Activated naive CD4-positive, alpha-beta T cell treated with anti-CD3 and anti-CD28 coated beads, Interleukin-2, amount 10 ng/mL, durations not matched to agents 7 days and 5 days (primary cell): ENCODE results near the gene PKIB.
"Not testable (repeated sequence)": the region's sequence is repeated elsewhere in the genome, so short reads cannot be mapped to it uniquely, and the experiment has no call there.

Experiments used
- CTCF ChIA-PET: fragments of 350-600 bp; sonication (Branson Sonifier 250); formaldehyde crosslinking; loops from one replicate; lab custom pipeline; 2021; ENCODE audit warnings: antibody characterized with exemption; lab: Charles Lee
- DNase-seq: peaks from one replicate; pipeline ENCODE4 v3.0.0-alpha.2; 2020
- H3K27ac Mint-ChIP-seq: one replicate; pipeline ENCODE4 v1.8.0; 2021; ENCODE audit warnings: mild to moderate bottlenecking, moderate library complexity, mixed read lengths
- H3K27me3 Mint-ChIP-seq: one replicate; pipeline ENCODE4 v1.8.0; 2021; ENCODE audit warnings: mild to moderate bottlenecking, mixed read lengths
- H3K36me3 Mint-ChIP-seq: one replicate; pipeline ENCODE4 v1.8.0; 2021; ENCODE audit warnings: mixed read lengths
- H3K4me1 Mint-ChIP-seq: one replicate; pipeline ENCODE4 v1.8.0; 2021; ENCODE audit warnings: mixed read lengths
- H3K4me3 Mint-ChIP-seq: one replicate; pipeline ENCODE4 v1.8.0; 2021; ENCODE audit warnings: mild to moderate bottlenecking, moderate library complexity, mixed read lengths
- H3K9me3 Mint-ChIP-seq: one replicate; pipeline ENCODE4 v1.8.0; 2021; ENCODE audit warnings: mixed read lengths

The PKIB gene

DNA sequence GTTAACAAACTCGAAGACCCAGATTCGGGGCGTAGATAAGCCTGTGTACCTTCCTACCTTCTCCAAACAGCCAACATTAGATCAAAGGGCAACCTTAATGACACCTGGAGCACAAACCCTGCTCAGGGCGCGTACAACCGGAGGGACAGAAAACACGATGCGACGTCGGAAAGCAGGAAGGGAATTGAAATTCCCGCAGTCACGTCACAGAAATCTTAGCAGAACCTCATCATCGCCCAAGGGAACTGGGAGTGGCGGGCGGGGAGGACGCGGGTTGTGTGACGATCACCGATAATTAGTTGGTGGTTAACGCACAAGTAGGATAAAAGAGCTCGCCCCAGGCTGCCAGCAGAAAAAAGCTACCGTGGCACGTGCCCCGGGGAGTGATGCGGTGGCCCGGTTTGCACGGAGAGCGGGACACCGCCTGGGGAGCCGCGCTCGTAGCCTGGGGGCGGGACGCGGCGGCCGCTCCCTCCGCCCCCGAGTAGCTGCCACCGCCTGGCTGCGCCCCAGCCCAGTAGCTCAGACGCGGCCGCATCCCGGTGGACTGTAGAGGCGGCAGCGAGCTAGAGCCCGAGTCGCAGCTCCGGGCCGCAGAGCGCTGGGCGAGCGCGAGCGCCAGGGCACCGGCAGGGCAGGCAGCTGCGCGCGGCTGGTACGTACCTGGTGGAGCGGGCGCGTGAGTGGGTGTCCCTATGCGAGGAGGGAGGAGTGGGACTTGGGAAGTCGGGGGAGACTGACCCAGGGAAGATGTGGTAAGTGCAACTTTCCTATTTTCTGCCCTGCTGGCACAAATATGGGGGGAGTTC lies at the start of gene PKIB:
Gene PKIB, plus strand, starts transcription at position 525 of the 809 bp plus-strand sequence. CDS start 107,390 bp downstream, outside the sequence.
- H3K9me3 Mint-ChIP-seq: no peaks in the 10 kb centered on the region
- peaks cover 22% of the 10 kb centered on the region for H3K27me3 Mint-ChIP-seq
- no peak within 1 kb of the TSS for H3K27ac Mint-ChIP-seq
- H3K36me3 Mint-ChIP-seq: no peaks in the 10 kb centered on the region
- peak within 1 kb of the TSS; percentile 76 for H3K4me3 Mint-ChIP-seq
- peak; percentile 66 for DNase-seq
- CTCF ChIA-PET: no interaction called here
- peaks cover 17% of the 10 kb centered on the region for H3K4me1 Mint-ChIP-seq

- no peak overlapping the region for H3K27ac Mint-ChIP-seq
- no peak overlapping the region for H3K4me3 Mint-ChIP-seq
- no peaks in the 10 kb centered on the region for H3K36me3 Mint-ChIP-seq
- CTCF ChIA-PET: interaction anchor here (1.3 kb wide), 1 partner anchor 33 kb away, joined by 3 read pairs; no protein-coding TSS in a partner anchor
- DNase-seq: no peak
- H3K9me3 Mint-ChIP-seq: peaks cover 2% of the 10 kb centered on the region
- H3K27me3 Mint-ChIP-seq: peaks cover 3% of the 10 kb centered on the region
- no peaks in the 10 kb centered on the region for H3K4me1 Mint-ChIP-seq
Measured at GRCh38 chr6:122563364-122564052, 46.7 kb upstream of the PKIB start.

GRCh38 chr6:122564230-122564629 lies 46.0 kb upstream of the PKIB start:
- Mint-ChIP-seq H3K27me3 (peaks cover 3% of the 10 kb centered on the region), H3K4me1 (no peaks in the 10 kb centered on the region)
- CTCF ChIA-PET: no interaction called here

GRCh38 chr6:122565708-122566107 lies 44.5 kb upstream of the PKIB start:
- H3K36me3 Mint-ChIP-seq: no peaks in the 10 kb centered on the region
- peaks cover 3% of the 10 kb centered on the region for H3K27me3 Mint-ChIP-seq
- peaks cover 2% of the 10 kb centered on the region for H3K9me3 Mint-ChIP-seq
- H3K27ac Mint-ChIP-seq: no peak overlapping the region
- H3K4me1 Mint-ChIP-seq: no peaks in the 10 kb centered on the region
- H3K4me3 Mint-ChIP-seq: no peak overlapping the region
- DNase-seq: no peak
- CTCF ChIA-PET: no interaction called here

More at GRCh38 chr6:122564230-122564629, 46.0 kb upstream of the PKIB start:
- no peak overlapping the region for H3K4me3 Mint-ChIP-seq
- H3K36me3 Mint-ChIP-seq: no peaks in the 10 kb centered on the region
- DNase-seq: no peak
- peaks cover 2% of the 10 kb centered on the region for H3K9me3 Mint-ChIP-seq
- no peak overlapping the region for H3K27ac Mint-ChIP-seq

DNA sequence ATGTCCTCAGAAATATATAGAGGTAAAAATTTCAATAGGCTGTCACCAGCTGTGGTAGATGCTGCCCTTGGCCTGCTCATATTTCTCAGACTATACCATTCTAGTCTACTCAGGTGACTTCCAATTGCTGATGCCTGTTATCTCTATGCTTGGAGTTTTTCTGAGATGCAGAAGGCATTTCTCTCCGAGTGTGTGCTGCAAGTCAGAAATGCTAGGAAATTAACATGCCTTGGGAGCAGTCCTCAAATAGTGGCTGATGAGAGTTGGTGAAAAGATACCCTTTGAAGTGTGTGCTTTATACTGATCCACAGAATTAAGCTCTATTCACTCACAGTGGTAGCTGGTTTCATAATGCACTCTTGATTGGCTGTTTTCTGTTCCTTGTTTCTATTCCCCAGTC lies 43.2 kb upstream of the PKIB start:
- H3K4me3 Mint-ChIP-seq: no peak overlapping the region
- H3K4me1 Mint-ChIP-seq: no peaks in the 10 kb centered on the region
- peaks cover 3% of the 10 kb centered on the region for H3K27me3 Mint-ChIP-seq
- no peaks in the 10 kb centered on the region for H3K36me3 Mint-ChIP-seq
- peaks cover 2% of the 10 kb centered on the region for H3K9me3 Mint-ChIP-seq
- DNase-seq: no peak
- H3K27ac Mint-ChIP-seq: no peak overlapping the region
- CTCF ChIA-PET: no interaction called here

DNA sequence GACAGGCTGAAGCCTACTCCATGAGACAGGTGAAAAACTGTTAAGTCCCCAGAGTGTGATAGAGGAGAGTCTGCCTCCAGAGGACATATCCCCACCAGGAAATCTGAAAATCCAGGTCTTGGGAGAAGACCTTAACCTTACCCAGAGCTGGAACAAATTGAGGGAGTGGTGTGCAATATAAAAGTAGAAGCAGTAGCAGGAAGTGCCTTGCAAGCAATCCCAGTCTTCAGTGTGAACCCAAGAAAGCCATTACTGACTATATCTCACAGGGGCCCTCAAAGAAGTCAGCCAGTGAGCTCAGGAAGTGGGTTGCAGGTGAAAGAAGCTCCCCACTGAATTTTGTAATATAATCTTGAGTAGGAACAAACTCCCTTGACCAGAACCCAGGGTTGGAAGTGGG lies 41.9 kb upstream of the PKIB start:
- Mint-ChIP-seq H3K27ac (no peak overlapping the region), H3K27me3 (peaks cover 3% of the 10 kb centered on the region), H3K4me3 (no peak overlapping the region), H3K36me3 (no peaks in the 10 kb centered on the region), H3K9me3 (no peaks in the 10 kb centered on the region), H3K4me1 (no peaks in the 10 kb centered on the region)
- CTCF ChIA-PET: no interaction called here
- DNase-seq: no peak

GRCh38 chr6:122568797-122569221 lies 41.4 kb upstream of the PKIB start:
- DNase-seq: no peak
- no peaks in the 10 kb centered on the region for H3K36me3 Mint-ChIP-seq
- H3K27me3 Mint-ChIP-seq: no peaks in the 10 kb centered on the region
- CTCF ChIA-PET: no interaction called here
- no peaks in the 10 kb centered on the region for H3K4me1 Mint-ChIP-seq
- no peak overlapping the region for H3K27ac Mint-ChIP-seq
- no peak overlapping the region for H3K4me3 Mint-ChIP-seq
- H3K9me3 Mint-ChIP-seq: no peaks in the 10 kb centered on the region

GRCh38 chr6:122569230-122569771 lies 40.9 kb upstream of the PKIB start:
- CTCF ChIA-PET: no interaction called here
- H3K4me3 Mint-ChIP-seq: no peak overlapping the region
- no peak overlapping the region for H3K27ac Mint-ChIP-seq

DNA sequence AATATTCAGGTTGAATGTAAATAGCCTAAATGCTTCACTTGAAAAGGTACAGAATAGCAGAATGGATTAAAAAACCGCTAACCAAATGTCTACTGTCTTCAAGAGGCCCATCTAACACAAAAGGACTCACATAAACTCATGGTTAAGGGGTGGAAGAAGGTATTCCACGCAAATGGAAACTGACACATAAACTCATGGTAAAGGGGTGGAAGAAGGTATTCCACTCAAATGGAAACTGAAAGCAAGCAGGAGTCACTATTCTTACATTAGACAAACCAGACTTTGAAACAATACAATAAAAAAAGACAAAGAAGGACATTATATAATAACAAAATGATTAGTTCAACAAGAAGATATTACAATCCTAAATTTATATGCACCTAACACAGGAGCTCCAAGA lies 38.3 kb upstream of the PKIB start:
- Mint-ChIP-seq H3K27ac (no peak overlapping the region), H3K36me3 (no peaks in the 10 kb centered on the region), H3K9me3 (peaks cover 2% of the 10 kb centered on the region), H3K4me3 (no peak overlapping the region), H3K27me3 (no peaks in the 10 kb centered on the region), H3K4me1 (no peaks in the 10 kb centered on the region)
- CTCF ChIA-PET: no interaction called here
- DNase-seq: no peak

More at GRCh38 chr6:122569230-122569771, 40.9 kb upstream of the PKIB start:
- H3K36me3 Mint-ChIP-seq: no peaks in the 10 kb centered on the region
- no peaks in the 10 kb centered on the region for H3K9me3 Mint-ChIP-seq
- no peaks in the 10 kb centered on the region for H3K27me3 Mint-ChIP-seq
- DNase-seq: no peak
- no peaks in the 10 kb centered on the region for H3K4me1 Mint-ChIP-seq

DNA sequence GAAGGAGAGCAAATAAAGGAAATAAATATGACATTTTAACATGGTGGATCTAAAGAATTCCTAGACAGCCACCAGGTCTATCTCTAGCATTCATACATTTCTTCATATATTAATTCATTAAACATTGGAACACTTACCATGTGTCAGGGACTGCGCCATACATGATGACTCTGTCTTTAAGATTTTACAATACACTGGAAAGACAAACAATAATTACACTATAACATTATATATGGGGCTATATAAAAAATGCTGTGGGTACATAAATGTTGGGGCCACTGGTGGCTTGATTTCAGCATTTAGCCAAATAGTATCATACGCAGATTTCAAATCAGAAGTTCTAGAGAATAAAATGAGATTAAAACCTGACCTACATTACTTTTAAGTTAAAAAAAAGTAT lies 33.3 kb upstream of the PKIB start:
- Mint-ChIP-seq H3K9me3 (peaks cover 2% of the 10 kb centered on the region), H3K27ac (no peak overlapping the region), H3K4me3 (no peak overlapping the region), H3K27me3 (no peaks in the 10 kb centered on the region), H3K36me3 (no peaks in the 10 kb centered on the region), H3K4me1 (no peaks in the 10 kb centered on the region)
- CTCF ChIA-PET: no interaction called here
- DNase-seq: no peak

- CTCF ChIA-PET: no interaction called here
- Mint-ChIP-seq H3K27me3 (no peaks in the 10 kb centered on the region), H3K36me3 (no peaks in the 10 kb centered on the region), H3K4me3 (no peak overlapping the region), H3K9me3 (peaks cover 2% of the 10 kb centered on the region), H3K4me1 (no peaks in the 10 kb centered on the region), H3K27ac (no peak overlapping the region)
- DNase-seq: no peak
Measured at GRCh38 chr6:122578961-122579360, 31.2 kb upstream of the PKIB start.

- no peak overlapping the region for H3K4me3 Mint-ChIP-seq
- H3K36me3 Mint-ChIP-seq: no peaks in the 10 kb centered on the region
- no peaks in the 10 kb centered on the region for H3K4me1 Mint-ChIP-seq
- H3K27me3 Mint-ChIP-seq: no peaks in the 10 kb centered on the region
- DNase-seq: no peak
- no peak overlapping the region for H3K27ac Mint-ChIP-seq
- peaks cover 2% of the 10 kb centered on the region for H3K9me3 Mint-ChIP-seq
- CTCF ChIA-PET: no interaction called here
Measured at GRCh38 chr6:122580737-122581136, 29.5 kb upstream of the PKIB start.

DNA sequence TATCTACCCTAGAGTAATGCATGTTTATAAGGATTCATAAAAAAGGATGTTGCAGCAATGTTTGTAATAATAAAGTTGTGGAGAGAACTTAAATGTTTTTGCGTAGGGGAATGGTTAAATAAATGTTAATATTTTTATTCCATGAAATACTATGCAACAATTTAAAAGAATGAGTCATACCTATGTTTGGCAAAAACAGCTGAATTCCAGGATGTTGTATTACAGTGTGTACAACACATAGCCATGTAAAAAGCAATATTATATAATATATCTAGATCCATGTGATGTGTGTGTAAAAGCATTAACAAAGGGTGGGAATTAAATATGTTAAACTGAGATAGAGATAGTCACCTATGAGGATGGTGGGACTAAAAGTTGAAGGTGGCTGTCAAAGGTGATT lies 21.1 kb upstream of the PKIB start:
- Mint-ChIP-seq H3K4me3 (no peak overlapping the region), H3K4me1 (no peaks in the 10 kb centered on the region), H3K9me3 (peaks cover 2% of the 10 kb centered on the region), H3K36me3 (no peaks in the 10 kb centered on the region), H3K27me3 (no peaks in the 10 kb centered on the region), H3K27ac (no peak overlapping the region)
- CTCF ChIA-PET: no interaction called here
- DNase-seq: no peak

- CTCF ChIA-PET, H3K36me3 Mint-ChIP-seq, H3K4me3 Mint-ChIP-seq, H3K27me3 Mint-ChIP-seq, DNase-seq, H3K4me1 Mint-ChIP-seq, H3K27ac Mint-ChIP-seq: not testable (repeated sequence)
- H3K9me3 Mint-ChIP-seq: peaks cover 11% of the 10 kb centered on the region
Measured at GRCh38 chr6:122598295-122598694, 11.9 kb upstream of the PKIB start.
